OCI-LY7 (cell line): ENCODE measurements around the gene PTAFR. TPM values are rescaled to one million over a fixed set of nuclear protein-coding genes. Genes with fewer than 3 reads are reported as not detected.
A peak's percentile ranks its signal among the peaks of the same experiment; 100 is the strongest.

ENCODE experiments used
- BruUV-seq: library from RNA; stranded (reverse); fragments of 400-500 nt; replicated peaks from 2 replicates; lab custom pipeline; 2021; lab: Mats Ljungman, UMichigan
- CTCF ChIA-PET: fragments of 300-600 bp; sonication (Branson Sonifier 250); formaldehyde crosslinking; loops from one replicate; lab custom pipeline; 2022; ENCODE audit warnings: antibody characterized with exemption; ENCODE audit not compliant: unreplicated experiment; lab: Charles Lee
- POLR2A ChIA-PET: fragments of 300-600 bp; sonication (Branson Sonifier 250); formaldehyde crosslinking; loops from one replicate; lab custom pipeline; 2022; ENCODE audit warnings: antibody characterized with exemption; lab: Charles Lee
- DNase-seq: peaks from one replicate; pipeline ENCODE4 v3.0.0-alpha.2; 2015; ENCODE audit warnings: low spot score
- H2AFZ ChIP-seq: fragments of 200-600 bp; sonication (generic), shearing (Covaris generic); 2 replicates; pipeline ENCODE4 v1.6.1; 2014; ENCODE audit warnings: mild to moderate bottlenecking, antibody characterized with exemption, low read length, moderate library complexity
- H3K27ac ChIP-seq: fragments of 200-600 bp; sonication (generic); 2 replicates; pipeline ENCODE4 v1.5.1; 2014; ENCODE audit warnings: mixed run types, low read depth, mild to moderate bottlenecking, moderate library complexity, low read length, inconsistent platforms; ENCODE audit not compliant: poor library complexity, severe bottlenecking
- H3K36me3 ChIP-seq: fragments of 200-600 bp; sonication (generic); 2 replicates; pipeline ENCODE4 v1.6.1; 2014; ENCODE audit warnings: mild to moderate bottlenecking, antibody characterized with exemption, low read length, moderate library complexity, mixed read lengths; ENCODE audit not compliant: insufficient read depth
- H3K4me1 ChIP-seq: fragments of 200-600 bp; sonication (generic); 2 replicates; pipeline ENCODE4 v1.5.1; 2014; ENCODE audit warnings: mild to moderate bottlenecking, low read length; ENCODE audit not compliant: insufficient read depth, poor library complexity, severe bottlenecking
- H3K4me2 ChIP-seq: fragments of 200-600 bp; sonication (generic); 2 replicates; pipeline ENCODE4 v1.6.1; 2014; ENCODE audit warnings: mild to moderate bottlenecking, low read length
- H3K4me3 ChIP-seq: fragments of 200-600 bp; sonication (generic); 2 replicates; pipeline ENCODE4 v1.5.1; 2014; ENCODE audit warnings: mild to moderate bottlenecking, low read depth, low read length; ENCODE audit not compliant: poor library complexity, severe bottlenecking
- H3K79me2 ChIP-seq: fragments of 200-600 bp; sonication (generic); 2 replicates; pipeline ENCODE4 v1.6.1; 2016; ENCODE audit warnings: low read depth, mild to moderate bottlenecking, low read length, moderate library complexity, mixed read lengths; ENCODE audit not compliant: insufficient read depth
- H3K9me2 ChIP-seq: fragments of 200-600 bp; sonication (generic); 2 replicates; pipeline ENCODE4 v1.6.1; 2016; ENCODE audit warnings: mild to moderate bottlenecking, low read length, mixed read lengths; ENCODE audit not compliant: insufficient read depth
- H3K9me3 ChIP-seq: fragments of 200-600 bp; sonication (generic); 2 replicates; pipeline ENCODE4 v1.6.1; 2014; ENCODE audit warnings: mild to moderate bottlenecking, mixed run types, low read length, mixed read lengths
- H4K20me1 ChIP-seq: fragments of 200-600 bp; sonication (generic); 2 replicates; pipeline ENCODE4 v1.6.1; 2014; ENCODE audit warnings: mild to moderate bottlenecking, antibody characterized with exemption, low read length, moderate library complexity, mixed read lengths; ENCODE audit not compliant: insufficient read depth
- CTCF ChIP-seq: fragments of 200-600 bp; sonication (generic); conservative IDR thresholded peaks from 2 replicates; pipeline ENCODE4 v1.5.1; 2014; ENCODE audit warnings: mild to moderate bottlenecking, antibody characterized with exemption, low read length, moderate library complexity, mixed read lengths
- EZH2phosphoT487 ChIP-seq: fragments of 200-600 bp; sonication (generic); IDR thresholded peaks from 2 replicates; pipeline ENCODE4 v1.6.1; 2018; ENCODE audit warnings: low read depth, borderline replicate concordance, mild to moderate bottlenecking, mixed run types, antibody characterized with exemption, low read length, moderate library complexity, mixed read lengths
- intact Hi-C: fragments of 100-400 bp; cut with micrococcal nuclease; formaldehyde crosslinking; loops from one replicate; pipeline ENCODE4 v1.10.0; 2022; ENCODE audit not compliant: unreplicated experiment
- total RNA-seq, 2 experiments: library from RNA; depleted of rRNA in 1 of 2; stranded (reverse); fragments of >200 nt in 1 of 2; shearing (Covaris generic) in 1 of 2; gene quantifications; 2 replicates each; pipeline ENCODE4 v1.2.3, GENCODE V29; 2014 to 2022

The PTAFR gene
- total RNA-seq, 2 experiments from 2014 or later = 8.0 to 32.8 TPM

- no peak for TF ChIP-seq CTCF
- no peak for TF ChIP-seq EZH2phosphoT487
- DNase-seq = no peak
- Histone ChIP-seq H3K9me2 (no peaks in the 10 kb centered on the region), H3K27ac (no peak overlapping the region), H3K4me2 (no peak overlapping the region), H3K79me2 (peaks cover 39% of the 10 kb centered on the region; the same call in 1 of the 2 replicates), H3K9me3 (no peaks in the 10 kb centered on the region), H3K4me1 (peaks cover 69% of the 10 kb centered on the region), H2AFZ (no peak overlapping the region), H3K36me3 (peaks cover 24% of the 10 kb centered on the region), H4K20me1 (no peaks in the 10 kb centered on the region), H3K4me3 (no peak overlapping the region)
- intact Hi-C loops = no loop called here
- ChIA-PET CTCF (no interaction called here), POLR2A (interaction anchor here (0.7 to 7.7 kb wide), 3 partner anchors 11 to 96 kb away, joined by 4 to 65 read pairs (median 32); partner anchors contain the start of gene PTAFR)
- BruUV-seq = no TSS peak
These were observed 30.8 kb downstream of the PTAFR start for GRCh38 chr1:28145728-28146127.

GRCh38 chr1:28144203-28145135, 32.0 kb downstream of the PTAFR start:
- H3K4me1 ChIP-seq = peaks cover 66% of the 10 kb centered on the region
- TF ChIP-seq EZH2phosphoT487 = no peak
- CTCF ChIA-PET = interaction anchor here (1.0 kb wide), 1 partner anchor 9 kb away, joined by 3 read pairs; no protein-coding TSS in a partner anchor
- peak; percentile 48 for DNase-seq
- intact Hi-C loops = no loop called here
- POLR2A ChIA-PET = interaction anchor here (0.7 to 7.7 kb wide), 6 partner anchors 10 to 69 kb away, joined by 3 to 65 read pairs (median 4); partner anchors contain the start of gene EYA3
- H3K36me3 ChIP-seq = peaks cover 11% of the 10 kb centered on the region
- H3K27ac ChIP-seq = peak overlapping the region; percentile 53
- H3K4me2 ChIP-seq = peak overlapping the region; percentile 46
- peaks cover 30% of the 10 kb centered on the region; the same call in 1 of the 2 replicates for H3K79me2 ChIP-seq
- no peaks in the 10 kb centered on the region for H3K9me2 ChIP-seq
- peak overlapping the region; percentile 2 for H3K4me3 ChIP-seq
- H3K9me3 ChIP-seq = no peaks in the 10 kb centered on the region
- BruUV-seq = no TSS peak
- no peaks in the 10 kb centered on the region for H4K20me1 ChIP-seq
- H2AFZ ChIP-seq = peak overlapping the region; percentile 19; the same call in 1 of the 2 replicates

GRCh38 chr1:28143496-28144202, 32.8 kb downstream of the PTAFR start:
- H3K4me1 ChIP-seq = peaks cover 58% of the 10 kb centered on the region
- no peak for DNase-seq
- peaks cover 25% of the 10 kb centered on the region; the same call in 1 of the 2 replicates for H3K79me2 ChIP-seq
- H3K27ac ChIP-seq = peak overlapping the region; percentile 53
- H2AFZ ChIP-seq = peak overlapping the region; percentile 15; the same call in 1 of the 2 replicates
- no peaks in the 10 kb centered on the region for H3K9me2 ChIP-seq
- peaks cover 4% of the 10 kb centered on the region; the same call in 1 of the 2 replicates for H3K36me3 ChIP-seq
- no peak overlapping the region for H3K4me3 ChIP-seq
- intact Hi-C loops = no loop called here
- ChIA-PET CTCF (interaction anchor here (1.0 kb wide), 1 partner anchor 8 kb away, joined by 3 read pairs; no protein-coding TSS in a partner anchor), POLR2A (interaction anchor here (0.8 to 7.7 kb wide), 5 partner anchors 9 to 55 kb away, joined by 3 to 65 read pairs (median 5); partner anchors contain the start of gene EYA3)
- no TSS peak for BruUV-seq
- TF ChIP-seq EZH2phosphoT487 (no peak), CTCF (no peak)
- no peaks in the 10 kb centered on the region for H3K9me3 ChIP-seq
- H4K20me1 ChIP-seq = no peaks in the 10 kb centered on the region
- H3K4me2 ChIP-seq = no peak overlapping the region; the same call in 1 of the 2 replicates
